Measurements from ENCODE around the gene TFPI.

GRCh38 chr2:187548656-187549055, 5.6 kb downstream of the TFPI start:
- no peak for TF ChIP-seq POLR2AphosphoS5 (IDR thresholded peaks at IDR 0.05; ENCODE audit: low read depth, low read length)
- TF ChIP-seq CTCF (IDR thresholded peaks at IDR 0.05), result no peak
- no peak for TF ChIP-seq TCF7L2 (IDR thresholded peaks at IDR 0.05; ENCODE audit: low read depth, low read length)

Data from Panc1 (cell line).